ENCODE results near the gene MAML2.

DNA sequence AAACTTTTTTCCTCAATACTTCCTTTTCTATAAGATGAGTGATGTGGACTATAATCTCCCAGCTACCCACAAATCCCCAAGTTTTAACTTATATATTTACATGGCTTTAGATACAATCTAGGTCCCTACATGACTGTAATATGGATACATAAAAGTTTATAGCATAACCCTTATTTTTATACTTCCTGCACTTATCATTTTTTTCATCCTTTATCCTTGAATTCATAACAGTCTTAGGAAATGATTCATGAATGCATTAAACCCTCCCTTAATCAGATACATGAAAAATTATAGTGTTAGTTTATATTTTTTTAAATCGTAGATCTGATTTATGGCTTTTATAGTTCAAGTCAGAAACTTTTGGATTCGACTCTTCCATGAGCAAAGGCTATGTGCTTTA lies 195.8 kb downstream of the MAML2 start:
- TF ChIP-seq, protein P1, sequence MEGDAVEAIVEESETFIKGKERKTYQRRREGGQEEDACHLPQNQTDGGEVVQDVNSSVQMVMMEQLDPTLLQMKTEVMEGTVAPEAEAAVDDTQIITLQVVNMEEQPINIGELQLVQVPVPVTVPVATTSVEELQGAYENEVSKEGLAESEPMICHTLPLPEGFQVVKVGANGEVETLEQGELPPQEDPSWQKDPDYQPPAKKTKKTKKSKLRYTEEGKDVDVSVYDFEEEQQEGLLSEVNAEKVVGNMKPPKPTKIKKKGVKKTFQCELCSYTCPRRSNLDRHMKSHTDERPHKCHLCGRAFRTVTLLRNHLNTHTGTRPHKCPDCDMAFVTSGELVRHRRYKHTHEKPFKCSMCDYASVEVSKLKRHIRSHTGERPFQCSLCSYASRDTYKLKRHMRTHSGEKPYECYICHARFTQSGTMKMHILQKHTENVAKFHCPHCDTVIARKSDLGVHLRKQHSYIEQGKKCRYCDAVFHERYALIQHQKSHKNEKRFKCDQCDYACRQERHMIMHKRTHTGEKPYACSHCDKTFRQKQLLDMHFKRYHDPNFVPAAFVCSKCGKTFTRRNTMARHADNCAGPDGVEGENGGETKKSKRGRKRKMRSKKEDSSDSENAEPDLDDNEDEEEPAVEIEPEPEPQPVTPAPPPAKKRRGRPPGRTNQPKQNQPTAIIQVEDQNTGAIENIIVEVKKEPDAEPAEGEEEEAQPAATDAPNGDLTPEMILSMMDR (IDR thresholded peaks at IDR 0.05; ENCODE audit: borderline replicate concordance, extremely low read depth, low read length, poor library complexity, severe bottlenecking) = no peak
- no peak for TF ChIP-seq EZH2 (IDR thresholded peaks at IDR 0.05; ENCODE audit: borderline replicate concordance, low read depth, low read length, severe bottlenecking)

Measured in DND-41 (cell line).